HepG2 (cell line): Measurements from ENCODE around the gene LRRC4C.

ENCODE experiments used
- GATAD2A ChIP-seq: IDR thresholded peaks from 2 replicates; pipeline ENCODE4 v1.6.1; 2016
- MAFF ChIP-seq: IDR thresholded peaks from 2 replicates; pipeline ENCODE4 v1.6.1; 2011; ENCODE audit warnings: low read depth, low read length, improper control_type of control experiment
- POLR2A ChIP-seq, 2 experiments: IDR thresholded peaks; 2 replicates each; pipeline ENCODE4 v1.6.1; 2011; ENCODE audit warnings: low read depth in 2 of 2, low read length in 2 of 2, mild to moderate bottlenecking in 1 of 2, moderate library complexity in 1 of 2; ENCODE audit not compliant: insufficient read depth in 1 of 2
- RFX5 ChIP-seq: IDR thresholded peaks from 2 replicates; pipeline ENCODE4 v1.6.1; 2011; ENCODE audit warnings: low read depth, low read length, improper control_type of control experiment
- RNF2 ChIP-seq: fragments of 450-650 bp; conservative IDR thresholded peaks from 2 replicates; pipeline ENCODE4 v1.6.1; 2016; ENCODE audit warnings: low read depth
- SP5 ChIP-seq: IDR thresholded peaks from 2 replicates; pipeline ENCODE4 v1.6.1; 2016; ENCODE audit warnings: low read depth, borderline replicate concordance
- ZBTB21 ChIP-seq: sonication (generic); formaldehyde crosslinking; IDR thresholded peaks from 2 replicates; pipeline ENCODE4 v1.4.0; 2020; ENCODE audit warnings: missing genetic modification reagents
- ZBTB7A ChIP-seq: sonication (generic); formaldehyde crosslinking; IDR thresholded peaks from 2 replicates; pipeline ENCODE4 v1.8.0; 2022; ENCODE audit warnings: mild to moderate bottlenecking, missing genetic modification reagents
- ZNF136 ChIP-seq: sonication (generic); formaldehyde crosslinking; IDR thresholded peaks from 2 replicates; pipeline ENCODE4 v1.8.1; 2022; ENCODE audit warnings: low read depth, mild to moderate bottlenecking, moderate library complexity, missing genetic modification reagents
- ZNF766 ChIP-seq: sonication (generic); formaldehyde crosslinking; IDR thresholded peaks from 2 replicates; pipeline ENCODE4 v1.5.0; 2020; ENCODE audit warnings: missing genetic modification reagents, borderline replicate concordance
- ZNF777 ChIP-seq: sonication (generic); formaldehyde crosslinking; IDR thresholded peaks from 2 replicates; pipeline ENCODE4 v1.4.0; 2020; ENCODE audit warnings: missing genetic modification reagents
- TF ChIP-seq, protein P1 (sequence below): sonication (generic); formaldehyde crosslinking; IDR thresholded peaks from 2 replicates; pipeline ENCODE4 v1.5.0; 2020; ENCODE audit warnings: mild to moderate bottlenecking, missing genetic modification reagents, moderate library complexity

DNA sequence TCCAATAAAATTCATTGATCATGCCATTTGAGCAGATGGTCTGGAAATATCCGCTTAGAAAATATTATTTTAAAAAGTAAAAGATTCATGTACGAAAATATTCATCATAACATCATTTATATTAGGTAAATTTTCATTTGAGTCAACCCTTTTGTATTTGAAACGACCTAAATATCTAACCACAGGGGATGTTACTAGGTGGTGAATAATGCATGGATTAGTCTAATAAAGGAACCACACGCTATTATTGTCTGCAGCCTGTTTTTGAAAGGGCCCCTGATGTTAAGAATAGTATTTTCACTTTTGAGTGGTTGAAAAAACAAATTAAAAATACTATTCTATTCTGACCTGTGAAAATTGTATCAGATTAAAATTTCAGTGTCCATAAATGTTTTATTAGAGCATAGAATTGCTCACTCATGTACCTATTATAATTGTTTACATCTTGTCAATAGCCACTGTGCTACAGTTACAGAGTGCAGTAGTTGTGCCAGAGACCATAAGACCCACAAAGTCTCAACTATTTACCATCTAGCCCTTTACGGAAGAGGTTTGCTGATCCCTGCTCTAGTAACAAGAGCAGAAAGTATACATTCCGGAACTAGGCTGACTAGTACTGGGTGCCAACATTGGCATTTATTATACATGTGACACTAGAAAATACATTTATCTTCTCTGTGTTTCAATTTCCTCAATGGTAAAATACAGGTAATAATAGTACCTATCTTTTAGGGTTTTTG lies 176.1 kb downstream of the LRRC4C start:
- TF ChIP-seq RFX5 = no peak
- no peak for TF ChIP-seq ZBTB21
- TF ChIP-seq ZNF777 (CRISPR knock-in tag) = no peak
- TF ChIP-seq MAFF = no peak
- no peak for TF ChIP-seq ZBTB7A (CRISPR knock-in tag)
- TF ChIP-seq, protein P1, sequence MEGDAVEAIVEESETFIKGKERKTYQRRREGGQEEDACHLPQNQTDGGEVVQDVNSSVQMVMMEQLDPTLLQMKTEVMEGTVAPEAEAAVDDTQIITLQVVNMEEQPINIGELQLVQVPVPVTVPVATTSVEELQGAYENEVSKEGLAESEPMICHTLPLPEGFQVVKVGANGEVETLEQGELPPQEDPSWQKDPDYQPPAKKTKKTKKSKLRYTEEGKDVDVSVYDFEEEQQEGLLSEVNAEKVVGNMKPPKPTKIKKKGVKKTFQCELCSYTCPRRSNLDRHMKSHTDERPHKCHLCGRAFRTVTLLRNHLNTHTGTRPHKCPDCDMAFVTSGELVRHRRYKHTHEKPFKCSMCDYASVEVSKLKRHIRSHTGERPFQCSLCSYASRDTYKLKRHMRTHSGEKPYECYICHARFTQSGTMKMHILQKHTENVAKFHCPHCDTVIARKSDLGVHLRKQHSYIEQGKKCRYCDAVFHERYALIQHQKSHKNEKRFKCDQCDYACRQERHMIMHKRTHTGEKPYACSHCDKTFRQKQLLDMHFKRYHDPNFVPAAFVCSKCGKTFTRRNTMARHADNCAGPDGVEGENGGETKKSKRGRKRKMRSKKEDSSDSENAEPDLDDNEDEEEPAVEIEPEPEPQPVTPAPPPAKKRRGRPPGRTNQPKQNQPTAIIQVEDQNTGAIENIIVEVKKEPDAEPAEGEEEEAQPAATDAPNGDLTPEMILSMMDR = no peak
- no peak for TF ChIP-seq SP5 (CRISPR knock-in tag)
- no peak for TF ChIP-seq POLR2A (IDR thresholded peaks at IDR 0.05; ENCODE audit: insufficient read depth in 1 of 2, low read depth in 2 of 2, low read length in 2 of 2)
- TF ChIP-seq ZNF136 = no peak
- no peak for TF ChIP-seq RNF2
- no peak for TF ChIP-seq ZNF766
- TF ChIP-seq GATAD2A = no peak
